Measurements from ENCODE around the gene SLC26A1. TPM values are rescaled to one million over a fixed set of nuclear protein-coding genes. Genes with fewer than 3 reads are reported as not detected.

The SLC26A1 gene
- total RNA-seq, 1 experiment from 2014 or later = not detected

DNA sequence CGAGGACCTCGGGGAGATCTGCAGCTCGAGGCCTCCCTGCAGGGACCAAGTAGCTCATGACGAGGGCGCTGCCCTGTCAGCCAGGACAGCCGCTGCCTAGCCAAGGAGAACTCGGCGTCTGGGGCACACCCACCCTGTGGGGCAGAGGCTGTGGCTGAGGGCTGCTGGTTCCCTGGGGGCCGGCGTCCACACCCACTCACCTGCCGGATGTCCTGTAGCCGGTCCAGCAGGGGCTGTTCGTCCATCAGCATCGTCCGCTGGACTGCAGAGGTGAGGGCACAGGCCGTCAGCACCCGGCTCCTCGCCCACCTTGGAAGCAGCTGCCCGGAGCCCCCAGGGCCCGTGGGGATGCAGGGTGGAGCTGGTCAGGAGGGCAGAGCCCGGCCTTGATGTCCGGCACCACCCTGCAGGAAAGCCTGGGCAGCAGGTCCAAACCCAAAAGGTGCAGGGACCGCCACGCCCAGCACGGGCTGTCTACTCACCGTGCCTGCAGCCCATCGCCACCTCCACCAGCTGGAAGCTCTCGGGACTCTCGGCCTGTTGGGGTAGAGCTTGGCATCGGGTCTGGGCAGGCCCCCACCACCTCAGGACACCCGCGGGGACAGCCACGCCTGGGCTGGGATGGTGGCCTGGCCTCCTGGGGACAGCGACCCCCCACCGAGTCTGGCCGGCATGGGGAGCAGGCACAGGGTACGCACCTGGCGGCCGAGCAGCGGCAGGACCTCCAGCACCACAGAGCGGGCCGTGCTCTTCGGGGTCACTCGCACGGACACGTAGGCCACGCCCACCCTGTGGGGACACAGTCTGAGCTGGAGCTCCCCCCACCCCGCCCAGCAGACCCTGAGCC, 26.7 kb downstream of the SLC26A1 start:
- no peak for DNase-seq (ENCODE audit: low read depth)

DNA sequence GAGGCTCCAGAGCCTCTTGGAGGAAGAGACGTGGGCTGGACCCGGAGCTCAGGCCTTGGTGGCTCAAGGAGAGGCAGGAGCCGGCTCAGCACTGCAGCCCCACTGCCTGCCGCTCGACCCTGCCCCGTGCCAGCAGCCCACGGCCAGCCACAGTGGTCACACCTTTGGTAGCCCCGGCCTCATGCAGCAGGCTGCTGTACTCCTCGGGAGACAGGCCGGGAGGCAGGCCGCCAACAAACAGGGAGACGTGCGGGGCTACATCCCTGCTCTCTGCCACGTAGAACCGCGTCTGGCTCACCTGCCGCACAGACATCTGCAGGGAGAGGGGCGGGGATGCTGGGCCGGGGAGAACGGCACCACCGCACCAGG, 27.5 kb downstream of the SLC26A1 start:
- no peak for DNase-seq (ENCODE audit: low read depth)

GRCh38 chr4:965048-965765, 28.0 kb downstream of the SLC26A1 start:
- DNase-seq (ENCODE audit: low read depth) = no peak

GRCh38 chr4:964346-965025, 28.7 kb downstream of the SLC26A1 start:
- DNase-seq (ENCODE audit: low read depth) = no peak

- no peak for DNase-seq (ENCODE audit: low read depth)
Measured at GRCh38 chr4:963276-964225, 29.7 kb downstream of the SLC26A1 start.

- DNase-seq (ENCODE audit: low read depth) = no peak
Measured at GRCh38 chr4:962231-963208, 30.7 kb downstream of the SLC26A1 start.

DNA sequence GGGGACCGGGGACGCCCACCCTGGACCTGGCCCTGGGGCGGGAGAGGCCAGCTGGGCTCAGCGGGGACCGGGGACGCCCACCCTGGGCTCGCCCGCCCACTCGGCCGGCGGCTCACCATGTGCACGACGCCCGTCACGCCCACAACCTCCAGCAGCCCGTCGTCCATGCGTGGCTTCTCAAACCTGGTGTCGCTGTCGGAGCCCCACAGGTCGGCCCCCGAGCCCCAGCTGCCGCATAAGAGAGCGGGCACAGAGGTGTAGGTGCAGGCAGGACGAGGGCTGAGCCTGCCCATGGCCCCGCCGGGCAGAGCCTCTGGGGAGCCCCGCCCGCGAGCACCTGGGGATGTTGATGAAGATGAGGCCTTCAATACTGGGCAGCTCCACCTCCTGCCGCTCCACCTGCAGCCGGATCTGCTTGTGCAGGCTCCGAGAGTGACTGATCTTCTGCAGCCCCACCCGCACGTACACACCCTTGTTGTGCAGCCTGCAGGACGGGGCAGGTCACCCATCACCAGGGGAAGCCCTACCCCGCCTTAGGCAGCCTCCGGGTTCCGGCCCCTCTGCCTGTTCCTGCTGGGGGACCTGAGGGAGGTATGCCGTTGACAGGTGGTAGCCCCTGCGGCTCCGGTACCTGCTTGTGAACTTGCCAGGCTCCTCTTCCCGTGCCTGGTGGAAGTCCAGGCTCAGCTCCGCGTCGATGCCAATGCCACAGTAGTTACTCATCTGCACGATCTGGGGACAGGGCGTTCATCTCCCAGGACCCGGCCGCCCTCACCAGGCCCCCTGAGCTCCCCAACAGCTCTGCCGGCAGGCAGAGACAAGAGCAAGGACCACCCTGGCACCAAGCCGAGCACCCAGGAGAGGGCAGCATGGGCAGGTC, 31.6 kb downstream of the SLC26A1 start:
- no peak for DNase-seq (ENCODE audit: low read depth)

- no peak for DNase-seq (ENCODE audit: low read depth)
Measured at GRCh38 chr4:960636-961350, 32.4 kb downstream of the SLC26A1 start.

- DNase-seq (ENCODE audit: low read depth) = no peak
Measured at GRCh38 chr4:960140-960635, 33.0 kb downstream of the SLC26A1 start.

GRCh38 chr4:959338-960139, 33.7 kb downstream of the SLC26A1 start:
- DNase-seq (ENCODE audit: low read depth) = no peak

GRCh38 chr4:958696-959337, 34.4 kb downstream of the SLC26A1 start:
- DNase-seq (ENCODE audit: low read depth) = no peak

DNA sequence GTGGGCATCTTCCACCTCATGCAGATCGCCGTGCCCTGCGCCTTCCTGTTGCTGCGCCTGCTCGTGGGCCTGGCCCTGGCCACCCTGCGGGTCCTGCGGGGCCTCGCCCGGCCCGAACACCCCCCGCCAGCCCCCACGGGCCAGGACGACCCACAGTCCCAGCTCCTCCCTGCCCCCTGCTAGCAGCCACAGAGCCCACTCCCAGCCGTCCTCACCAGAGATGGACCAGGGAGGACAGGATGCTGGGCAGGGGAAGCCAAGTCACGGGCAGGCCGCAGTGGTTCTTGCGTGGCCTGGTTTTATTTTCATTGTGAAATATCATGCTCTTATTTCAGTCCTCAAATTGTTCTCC, 34.9 kb downstream of the SLC26A1 start:
- no peak for DNase-seq (ENCODE audit: low read depth)

- DNase-seq (ENCODE audit: low read depth) = no peak
Measured at GRCh38 chr4:957581-958313, 35.5 kb downstream of the SLC26A1 start.

- DNase-seq (ENCODE audit: low read depth) = no peak
Measured at GRCh38 chr4:957231-957580, 36.0 kb downstream of the SLC26A1 start.

DNA sequence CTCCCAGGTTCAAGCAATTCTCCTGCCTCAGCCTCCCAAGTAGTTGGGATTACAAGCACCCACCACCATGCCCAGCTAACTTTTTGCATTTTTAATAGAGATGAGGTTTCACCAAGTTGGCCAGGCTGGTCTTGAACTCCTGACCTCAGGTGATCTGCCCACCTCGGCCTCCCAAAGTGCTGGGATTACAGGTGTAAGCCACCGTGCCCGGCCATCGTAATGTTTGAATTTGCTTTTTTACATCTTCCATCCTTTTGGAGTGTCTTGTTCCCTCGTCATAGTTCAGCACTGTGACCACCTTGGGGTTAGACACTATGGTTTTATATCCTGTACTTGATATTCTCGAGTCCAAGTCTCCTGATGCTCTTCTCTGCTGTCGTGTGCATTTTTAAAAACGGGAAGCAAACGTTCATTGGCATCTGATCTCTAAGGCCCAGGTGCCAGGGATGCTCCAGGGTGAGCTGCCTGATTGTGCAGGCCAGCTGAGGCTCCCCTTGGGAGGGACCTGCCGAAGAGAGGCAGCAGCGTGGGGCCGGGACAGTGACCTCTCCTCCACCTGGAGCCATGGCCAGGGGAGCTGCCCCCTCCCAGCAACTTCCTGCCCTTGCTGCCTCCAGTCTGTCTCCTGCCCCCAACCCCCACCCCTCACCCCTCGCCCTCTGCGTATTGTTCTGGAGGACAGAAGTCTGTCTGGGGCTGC, 36.5 kb downstream of the SLC26A1 start:
- no peak for DNase-seq (ENCODE audit: low read depth)

GRCh38 chr4:955931-956381, 37.2 kb downstream of the SLC26A1 start:
- no peak for DNase-seq (ENCODE audit: low read depth)
